ENCODE results near the gene CITED2. TPM values are rescaled to one million over a fixed set of nuclear protein-coding genes. Genes with fewer than 3 reads are reported as not detected.
A peak's percentile ranks its signal among the peaks of the same experiment; 100 is the strongest.

Gene CITED2
- total and polyA plus RNA-seq, 8 donors: 8.0 to 75.1 (median 38.2) TPM

DNA sequence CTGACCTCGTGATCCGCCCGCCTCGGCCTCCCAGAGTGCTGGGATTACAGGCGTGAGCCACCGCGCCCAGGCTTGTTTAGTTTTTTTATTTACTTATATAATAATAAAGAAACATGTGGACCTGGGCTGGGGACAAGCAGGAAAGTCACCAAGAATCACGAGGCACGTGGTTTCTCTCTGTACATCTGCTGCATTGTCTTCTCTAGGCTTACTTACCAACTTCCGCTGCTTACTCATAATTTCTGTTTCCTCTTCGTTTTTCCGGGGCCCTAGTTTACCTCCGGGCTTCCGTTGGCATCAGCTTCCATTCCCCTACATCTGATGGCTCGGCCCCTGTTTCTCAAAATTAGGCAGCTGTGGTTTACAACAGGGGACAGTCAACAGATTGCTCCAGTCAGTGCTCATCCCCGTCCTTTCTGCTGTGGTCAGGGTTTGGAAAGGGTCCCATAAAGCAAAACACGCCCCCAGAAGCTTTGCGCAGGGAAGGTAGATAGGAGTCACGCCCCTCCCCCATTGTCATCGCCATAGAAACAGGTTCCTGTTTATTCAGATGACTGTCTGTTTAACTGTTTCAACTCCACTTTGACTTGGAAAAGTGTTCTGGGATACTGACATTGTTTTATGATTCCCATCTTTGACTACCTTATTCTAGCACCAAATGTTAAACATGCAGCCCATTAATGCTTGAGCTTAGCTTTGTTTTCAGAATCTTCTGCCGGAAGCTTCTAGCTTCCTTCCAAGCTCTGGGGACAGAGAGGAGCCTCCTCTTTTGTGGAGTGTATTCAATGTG lies 50.7 kb downstream of the CITED2 start:
- H3K27ac ChIP-seq: peak overlapping the region in 2 of 4 donors; percentile 27 to 34
- no peaks in the 10 kb centered on the region for H3K9me3 ChIP-seq
- no peak for FAIRE-seq
- peak in 3 of 4 donors; percentile 53 to 81 (median 74) for ATAC-seq
- no peaks in the 10 kb centered on the region for H3K4me1 ChIP-seq
- no peak overlapping the region for H3K4me3 ChIP-seq
- TF ChIP-seq, protein P1, sequence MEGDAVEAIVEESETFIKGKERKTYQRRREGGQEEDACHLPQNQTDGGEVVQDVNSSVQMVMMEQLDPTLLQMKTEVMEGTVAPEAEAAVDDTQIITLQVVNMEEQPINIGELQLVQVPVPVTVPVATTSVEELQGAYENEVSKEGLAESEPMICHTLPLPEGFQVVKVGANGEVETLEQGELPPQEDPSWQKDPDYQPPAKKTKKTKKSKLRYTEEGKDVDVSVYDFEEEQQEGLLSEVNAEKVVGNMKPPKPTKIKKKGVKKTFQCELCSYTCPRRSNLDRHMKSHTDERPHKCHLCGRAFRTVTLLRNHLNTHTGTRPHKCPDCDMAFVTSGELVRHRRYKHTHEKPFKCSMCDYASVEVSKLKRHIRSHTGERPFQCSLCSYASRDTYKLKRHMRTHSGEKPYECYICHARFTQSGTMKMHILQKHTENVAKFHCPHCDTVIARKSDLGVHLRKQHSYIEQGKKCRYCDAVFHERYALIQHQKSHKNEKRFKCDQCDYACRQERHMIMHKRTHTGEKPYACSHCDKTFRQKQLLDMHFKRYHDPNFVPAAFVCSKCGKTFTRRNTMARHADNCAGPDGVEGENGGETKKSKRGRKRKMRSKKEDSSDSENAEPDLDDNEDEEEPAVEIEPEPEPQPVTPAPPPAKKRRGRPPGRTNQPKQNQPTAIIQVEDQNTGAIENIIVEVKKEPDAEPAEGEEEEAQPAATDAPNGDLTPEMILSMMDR (IDR thresholded peaks at IDR 0.05): no peak
- H3K36me3 ChIP-seq: no peaks in the 10 kb centered on the region
- WGBS, 2 donors: 59 to 62% methylated on average over 18 to 21 of the region's 21 CpGs
- H3K27me3 ChIP-seq: no peaks in the 10 kb centered on the region
- peak in 3 of 6 donors; percentile 14 to 66 (median 19) for DNase-seq
- intact Hi-C loops (cut with DNase I): no loop called here

Other genes with a start within 250 kb of the CITED2 start
- 10 to 100 TPM in 2 of 6 donors, 1 to 10 TPM in 4; 6.6 to 16.3 (median 7.6) TPM for gene HECA, start 239.6 kb downstream of the CITED2 start, total RNA-seq
- gene HECA, start 239.6 kb downstream of the CITED2 start, polyA plus RNA-seq: 1 to 10 TPM; 3.2 to 4.3 TPM
- under 1 TPM in 5 of 6 donors, not detected in 1; 0.03 to 0.47 (median 0.05) TPM for gene TXLNB, start 82.7 kb downstream of the CITED2 start, total RNA-seq
- under 1 TPM; 0.08 to 0.09 TPM for gene TXLNB, start 82.7 kb downstream of the CITED2 start, polyA plus RNA-seq